H1 (cell line): ENCODE measurements around the gene PPP2R2D. TPM values are rescaled to one million over a fixed set of nuclear protein-coding genes. Genes with fewer than 3 reads are reported as not detected.

Experiments used
- CBX8 ChIP-seq: fragments of 300-800, 300-1000 bp; sonication (generic); IDR thresholded peaks from 2 replicates; pipeline ENCODE4 v1.7.1; 2016; ENCODE audit warnings: low read depth, low read length, borderline replicate concordance
- KDM1A ChIP-seq: fragments of 200-600, 300-600 bp; sonication (generic); IDR thresholded peaks from 2 replicates; pipeline ENCODE4 v1.7.1; 2016; ENCODE audit warnings: mild to moderate bottlenecking, low read length, borderline replicate concordance
- NANOG ChIP-seq: IDR thresholded peaks from 2 replicates; pipeline ENCODE4 v1.6.1; 2011; ENCODE audit warnings: low read length, low read depth, mild to moderate bottlenecking, inconsistent platforms; ENCODE audit not compliant: insufficient read depth, poor library complexity, severe bottlenecking
- POU5F1 ChIP-seq: IDR thresholded peaks from 2 replicates; pipeline ENCODE4 v1.6.1; 2011; ENCODE audit warnings: low read depth, mild to moderate bottlenecking, low read length, moderate library complexity
- RXRA ChIP-seq: IDR thresholded peaks from 2 replicates; pipeline ENCODE4 v1.6.1; 2011; ENCODE audit warnings: low read depth, mild to moderate bottlenecking, low read length, moderate library complexity; ENCODE audit not compliant: insufficient read depth
- SAP30 ChIP-seq: fragments of 300-600 bp; sonication (generic); IDR thresholded peaks from 2 replicates; pipeline ENCODE4 v1.7.1; 2012; ENCODE audit warnings: low read length, moderate library complexity, mild to moderate bottlenecking, inconsistent platforms; ENCODE audit not compliant: insufficient read depth, insufficient replicate concordance
- YY1 ChIP-seq: IDR thresholded peaks from 2 replicates; pipeline ENCODE4 v1.6.1; 2011; ENCODE audit warnings: low read depth, mild to moderate bottlenecking, low read length
- ZNF274 ChIP-seq: IDR thresholded peaks from 2 replicates; pipeline ENCODE4 v1.7.0; 2012; ENCODE audit warnings: low read length, borderline replicate concordance; ENCODE audit errors: extremely low read depth
- polyA plus RNA-seq, 7 experiments: library from polyadenylated mRNA; depleted of rRNA in 3 of 7; stranded (reverse) in 5 of 7; unstranded in 2 of 7; fragments of >200 nt in 5 of 7; fragments of 200-250 nt in 2 of 7; gene quantifications; 1 replicate in 5 of 7; 2 replicates in 1 of 7; 4 replicates in 1 of 7; pipeline versions ENCODE4 v1.2.1 to v1.2.3, GENCODE V29; 2011 to 2013; ENCODE audit warnings: missing spikeins in 2 of 7, mixed read lengths in 2 of 7
- total RNA-seq: library from RNA; stranded (reverse); fragmentation: NEBNext Ultra II Directional; extraction: Animal tissue kit (Norgen Biotek cat#: 25700); gene quantifications from 2 replicates; pipeline ENCODE4 v1.2.1, GENCODE V29; 2021
- TF ChIP-seq, protein P1 (sequence below): fragments of 300-600 bp; sonication (generic); IDR thresholded peaks from 2 replicates; pipeline ENCODE4 v1.7.1; 2012; ENCODE audit warnings: low read length, moderate library complexity, mild to moderate bottlenecking, inconsistent platforms; ENCODE audit not compliant: insufficient replicate concordance
- TF ChIP-seq, protein P2 (sequence below): IDR thresholded peaks from 2 replicates; pipeline ENCODE4 v1.6.1; 2011; ENCODE audit warnings: low read depth, mild to moderate bottlenecking, low read length; ENCODE audit not compliant: insufficient read depth

Gene PPP2R2D
- total and polyA plus RNA-seq, 2 of the 8 experiments (the other 6 are each of a cell fraction or from before 2014, with no cell fraction given), result 25.4 to 32.8 TPM

- TF ChIP-seq, protein P1, sequence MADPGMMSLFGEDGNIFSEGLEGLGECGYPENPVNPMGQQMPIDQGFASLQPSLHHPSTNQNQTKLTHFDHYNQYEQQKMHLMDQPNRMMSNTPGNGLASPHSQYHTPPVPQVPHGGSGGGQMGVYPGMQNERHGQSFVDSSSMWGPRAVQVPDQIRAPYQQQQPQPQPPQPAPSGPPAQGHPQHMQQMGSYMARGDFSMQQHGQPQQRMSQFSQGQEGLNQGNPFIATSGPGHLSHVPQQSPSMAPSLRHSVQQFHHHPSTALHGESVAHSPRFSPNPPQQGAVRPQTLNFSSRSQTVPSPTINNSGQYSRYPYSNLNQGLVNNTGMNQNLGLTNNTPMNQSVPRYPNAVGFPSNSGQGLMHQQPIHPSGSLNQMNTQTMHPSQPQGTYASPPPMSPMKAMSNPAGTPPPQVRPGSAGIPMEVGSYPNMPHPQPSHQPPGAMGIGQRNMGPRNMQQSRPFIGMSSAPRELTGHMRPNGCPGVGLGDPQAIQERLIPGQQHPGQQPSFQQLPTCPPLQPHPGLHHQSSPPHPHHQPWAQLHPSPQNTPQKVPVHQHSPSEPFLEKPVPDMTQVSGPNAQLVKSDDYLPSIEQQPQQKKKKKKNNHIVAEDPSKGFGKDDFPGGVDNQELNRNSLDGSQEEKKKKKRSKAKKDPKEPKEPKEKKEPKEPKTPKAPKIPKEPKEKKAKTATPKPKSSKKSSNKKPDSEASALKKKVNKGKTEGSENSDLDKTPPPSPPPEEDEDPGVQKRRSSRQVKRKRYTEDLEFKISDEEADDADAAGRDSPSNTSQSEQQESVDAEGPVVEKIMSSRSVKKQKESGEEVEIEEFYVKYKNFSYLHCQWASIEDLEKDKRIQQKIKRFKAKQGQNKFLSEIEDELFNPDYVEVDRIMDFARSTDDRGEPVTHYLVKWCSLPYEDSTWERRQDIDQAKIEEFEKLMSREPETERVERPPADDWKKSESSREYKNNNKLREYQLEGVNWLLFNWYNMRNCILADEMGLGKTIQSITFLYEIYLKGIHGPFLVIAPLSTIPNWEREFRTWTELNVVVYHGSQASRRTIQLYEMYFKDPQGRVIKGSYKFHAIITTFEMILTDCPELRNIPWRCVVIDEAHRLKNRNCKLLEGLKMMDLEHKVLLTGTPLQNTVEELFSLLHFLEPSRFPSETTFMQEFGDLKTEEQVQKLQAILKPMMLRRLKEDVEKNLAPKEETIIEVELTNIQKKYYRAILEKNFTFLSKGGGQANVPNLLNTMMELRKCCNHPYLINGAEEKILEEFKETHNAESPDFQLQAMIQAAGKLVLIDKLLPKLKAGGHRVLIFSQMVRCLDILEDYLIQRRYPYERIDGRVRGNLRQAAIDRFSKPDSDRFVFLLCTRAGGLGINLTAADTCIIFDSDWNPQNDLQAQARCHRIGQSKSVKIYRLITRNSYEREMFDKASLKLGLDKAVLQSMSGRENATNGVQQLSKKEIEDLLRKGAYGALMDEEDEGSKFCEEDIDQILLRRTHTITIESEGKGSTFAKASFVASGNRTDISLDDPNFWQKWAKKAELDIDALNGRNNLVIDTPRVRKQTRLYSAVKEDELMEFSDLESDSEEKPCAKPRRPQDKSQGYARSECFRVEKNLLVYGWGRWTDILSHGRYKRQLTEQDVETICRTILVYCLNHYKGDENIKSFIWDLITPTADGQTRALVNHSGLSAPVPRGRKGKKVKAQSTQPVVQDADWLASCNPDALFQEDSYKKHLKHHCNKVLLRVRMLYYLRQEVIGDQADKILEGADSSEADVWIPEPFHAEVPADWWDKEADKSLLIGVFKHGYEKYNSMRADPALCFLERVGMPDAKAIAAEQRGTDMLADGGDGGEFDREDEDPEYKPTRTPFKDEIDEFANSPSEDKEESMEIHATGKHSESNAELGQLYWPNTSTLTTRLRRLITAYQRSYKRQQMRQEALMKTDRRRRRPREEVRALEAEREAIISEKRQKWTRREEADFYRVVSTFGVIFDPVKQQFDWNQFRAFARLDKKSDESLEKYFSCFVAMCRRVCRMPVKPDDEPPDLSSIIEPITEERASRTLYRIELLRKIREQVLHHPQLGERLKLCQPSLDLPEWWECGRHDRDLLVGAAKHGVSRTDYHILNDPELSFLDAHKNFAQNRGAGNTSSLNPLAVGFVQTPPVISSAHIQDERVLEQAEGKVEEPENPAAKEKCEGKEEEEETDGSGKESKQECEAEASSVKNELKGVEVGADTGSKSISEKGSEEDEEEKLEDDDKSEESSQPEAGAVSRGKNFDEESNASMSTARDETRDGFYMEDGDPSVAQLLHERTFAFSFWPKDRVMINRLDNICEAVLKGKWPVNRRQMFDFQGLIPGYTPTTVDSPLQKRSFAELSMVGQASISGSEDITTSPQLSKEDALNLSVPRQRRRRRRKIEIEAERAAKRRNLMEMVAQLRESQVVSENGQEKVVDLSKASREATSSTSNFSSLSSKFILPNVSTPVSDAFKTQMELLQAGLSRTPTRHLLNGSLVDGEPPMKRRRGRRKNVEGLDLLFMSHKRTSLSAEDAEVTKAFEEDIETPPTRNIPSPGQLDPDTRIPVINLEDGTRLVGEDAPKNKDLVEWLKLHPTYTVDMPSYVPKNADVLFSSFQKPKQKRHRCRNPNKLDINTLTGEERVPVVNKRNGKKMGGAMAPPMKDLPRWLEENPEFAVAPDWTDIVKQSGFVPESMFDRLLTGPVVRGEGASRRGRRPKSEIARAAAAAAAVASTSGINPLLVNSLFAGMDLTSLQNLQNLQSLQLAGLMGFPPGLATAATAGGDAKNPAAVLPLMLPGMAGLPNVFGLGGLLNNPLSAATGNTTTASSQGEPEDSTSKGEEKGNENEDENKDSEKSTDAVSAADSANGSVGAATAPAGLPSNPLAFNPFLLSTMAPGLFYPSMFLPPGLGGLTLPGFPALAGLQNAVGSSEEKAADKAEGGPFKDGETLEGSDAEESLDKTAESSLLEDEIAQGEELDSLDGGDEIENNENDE, result no peak
- TF ChIP-seq KDM1A (no peak), RXRA (no peak), POU5F1 (no peak), ZNF274 (no peak), YY1 (no peak), NANOG (no peak), CBX8 (no peak), SAP30 (no peak)
- TF ChIP-seq, protein P2, sequence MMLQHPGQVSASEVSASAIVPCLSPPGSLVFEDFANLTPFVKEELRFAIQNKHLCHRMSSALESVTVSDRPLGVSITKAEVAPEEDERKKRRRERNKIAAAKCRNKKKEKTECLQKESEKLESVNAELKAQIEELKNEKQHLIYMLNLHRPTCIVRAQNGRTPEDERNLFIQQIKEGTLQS, result no peak
Measured at GRCh38 chr10:132007681-132008080, 106.9 kb downstream of the PPP2R2D start (continued).
